T-cell (primary cell): ENCODE data around the gene JAZF1. TPM values are rescaled to one million over a fixed set of nuclear protein-coding genes. Genes with fewer than 3 reads are reported as not detected.

Source experiments
- ATAC-seq, 4 experiments: fragments of 200-7000 bp in 3 of 4; fragments of 150-1000 bp in 1 of 4; cut with Tn5 transposase; replicated peaks in 1 of 4; 1 replicate in 3 of 4; 2 replicates in 1 of 4; pipeline ENCODE4 v1.10.0; 2021; ENCODE audit warnings: moderate library complexity in 3 of 4, mild to moderate bottlenecking in 2 of 4, moderate number of reproducible peaks in 1 of 4
- CTCF ChIA-PET, 2 donors: fragments of 300-600 bp; sonication (Branson Sonifier 250); formaldehyde crosslinking; loops; one replicate each; lab custom pipeline; 2022; ENCODE audit warnings: antibody characterized with exemption in 2 of 2; lab: Charles Lee
- POLR2A ChIA-PET, 2 donors: fragments of 300-600 bp; sonication (Branson Sonifier 250); formaldehyde crosslinking; loops; one replicate each; lab custom pipeline; 2022; ENCODE audit warnings: antibody characterized with exemption in 2 of 2; lab: Charles Lee
- DNase-seq, 35 experiments: peaks; one replicate each; pipeline versions ENCODE4 v3.0.0 to v3.0.0-alpha.2; 2013 to 2023
- H3K27ac ChIP-seq: one replicate; pipeline ENCODE4 v1.5.1; 2013; ENCODE audit warnings: low read length
- H3K27me3 ChIP-seq, 2 experiments: replicated peaks in 1 of 2; 1 replicate in 1 of 2; 2 replicates in 1 of 2; pipeline versions ENCODE4 v1.6.1 to v1.7.0; 2013; ENCODE audit warnings: low read length in 1 of 2, mixed read lengths in 1 of 2; ENCODE audit not compliant: control insufficient read depth in 2 of 2, insufficient read depth in 2 of 2; ENCODE audit errors: extremely low read depth in 1 of 2
- H3K36me3 ChIP-seq, 2 donors: 1 replicate in 1 of 2; 2 replicates in 1 of 2; pipeline versions ENCODE4 v1.6.1 to v1.7.0; 2013; ENCODE audit warnings: low read length in 1 of 2; ENCODE audit not compliant: control insufficient read depth in 2 of 2, insufficient read depth in 1 of 2; ENCODE audit errors: extremely low read depth in 1 of 2
- H3K4me1 ChIP-seq, 2 experiments: 1 replicate in 1 of 2; 2 replicates in 1 of 2; pipeline versions ENCODE4 v1.6.1 to v1.7.0; 2013; ENCODE audit warnings: low read length in 2 of 2, mixed read lengths in 1 of 2; ENCODE audit not compliant: insufficient read depth in 2 of 2, control insufficient read depth in 1 of 2; ENCODE audit errors: extremely low read depth in 1 of 2
- H3K4me3 ChIP-seq, 2 donors: 1 replicate in 1 of 2; 2 replicates in 1 of 2; pipeline versions ENCODE4 v1.5.1 to v1.7.0; 2013; ENCODE audit warnings: mild to moderate bottlenecking in 2 of 2, low read length in 1 of 2, moderate library complexity in 1 of 2; ENCODE audit not compliant: control insufficient read depth in 1 of 2; ENCODE audit errors: extremely low read depth in 1 of 2
- H3K9me3 ChIP-seq: 2 replicates; pipeline ENCODE4 v1.7.0; 2013
- H3K27ac Mint-ChIP-seq, 2 donors: one replicate each; pipeline ENCODE4 v1.8.0; 2020 to 2021; ENCODE audit warnings: mild to moderate bottlenecking in 2 of 2, mixed read lengths in 2 of 2
- H3K27me3 Mint-ChIP-seq, 2 donors: one replicate each; pipeline ENCODE4 v1.8.0; 2021 to 2022; ENCODE audit warnings: mixed read lengths in 2 of 2
- H3K36me3 Mint-ChIP-seq: one replicate; pipeline ENCODE4 v1.8.0; 2021; ENCODE audit warnings: mixed read lengths
- H3K4me1 Mint-ChIP-seq, 3 donors: one replicate each; pipeline ENCODE4 v1.8.0; 2020 to 2022; ENCODE audit warnings: mixed read lengths in 3 of 3, mild to moderate bottlenecking in 1 of 3
- H3K4me3 Mint-ChIP-seq, 3 donors: one replicate each; pipeline ENCODE4 v1.8.0; 2020 to 2022; ENCODE audit warnings: mild to moderate bottlenecking in 3 of 3, mixed read lengths in 3 of 3, moderate library complexity in 3 of 3
- H3K9me3 Mint-ChIP-seq, 3 donors: one replicate each; pipeline ENCODE4 v1.8.0; 2020 to 2022; ENCODE audit warnings: mixed read lengths in 3 of 3
- WGBS: methylation state at CpG from one replicate; pipeline ENCODE4 v1.1.5; 2013; ENCODE audit warnings: missing lambda C conversion rate; ENCODE audit not compliant: insufficient coverage; 5-methylcytosine and 5-hydroxymethylcytosine counted together
- total RNA-seq, 35 experiments: library from RNA in 6 of 35; stranded (reverse) in 6 of 35; fragments of 120-200 nt in 1 of 35; gene quantifications; one replicate each; pipeline versions ENCODE4 v1.2.1 to v1.2.4 and lab custom pipeline; 2013 to 2026

Gene JAZF1
- total RNA-seq, 5 donors from 2014 or later (not counting 1 experiment from before 2014, with no cell fraction given): 9.6 to 22.1 (median 15.9) TPM

DNA sequence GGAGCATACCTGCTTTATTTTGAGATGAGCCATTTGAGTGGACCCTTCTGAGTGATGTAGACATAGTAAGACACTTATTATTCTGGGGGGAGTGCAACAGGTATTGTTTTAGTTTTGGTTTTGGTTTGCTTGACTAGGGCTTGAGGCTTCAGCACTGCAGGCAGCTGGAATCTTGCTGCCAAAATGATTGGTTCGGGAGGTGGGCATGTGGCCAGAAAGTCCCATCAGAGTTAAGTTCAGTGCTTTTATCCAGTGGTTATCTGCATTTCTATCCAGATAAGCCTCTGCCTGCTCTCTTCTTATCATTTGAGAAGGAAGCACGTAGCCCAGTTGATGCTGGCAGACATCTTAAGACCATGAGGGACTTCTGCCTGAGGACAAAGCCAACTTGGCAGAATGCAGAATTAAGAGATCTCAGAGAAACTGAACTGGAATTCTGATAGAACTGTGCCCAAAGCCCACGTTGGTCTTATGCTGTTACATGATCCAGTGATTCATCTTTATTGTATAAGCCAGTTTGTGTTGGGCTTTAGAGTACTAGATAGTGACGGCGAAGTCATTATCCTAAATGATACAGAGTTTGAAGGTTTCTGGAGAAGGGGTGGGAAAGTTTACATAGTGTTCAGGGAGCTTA lies 9.6 kb upstream of the JAZF1 start:
- POLR2A ChIA-PET: no interaction called here
- Mint-ChIP-seq H3K27me3 (peaks cover 0 to 24% of the 10 kb centered on the region in 2 donors), H3K9me3 (no peaks in the 10 kb centered on the region), H3K4me3 (no peak overlapping the region), H3K36me3 (no peaks in the 10 kb centered on the region), H3K4me1 (peaks cover 0 to 10% (median 0%) of the 10 kb centered on the region in 3 donors), H3K27ac (no peak overlapping the region)
- Histone ChIP-seq H3K9me3 (no peaks in the 10 kb centered on the region), H3K27ac (no peak overlapping the region), H3K4me1 (peaks cover 0 to 5% of the 10 kb centered on the region in 2 experiments), H3K36me3 (no peaks in the 10 kb centered on the region), H3K27me3 (no peaks in the 10 kb centered on the region), H3K4me3 (no peak overlapping the region)
- CTCF ChIA-PET: no interaction called here
- ATAC-seq (no peak), DNase-seq (no peak)
- 83% methylated on average over 4 of the region's 5 CpGs for WGBS

DNA sequence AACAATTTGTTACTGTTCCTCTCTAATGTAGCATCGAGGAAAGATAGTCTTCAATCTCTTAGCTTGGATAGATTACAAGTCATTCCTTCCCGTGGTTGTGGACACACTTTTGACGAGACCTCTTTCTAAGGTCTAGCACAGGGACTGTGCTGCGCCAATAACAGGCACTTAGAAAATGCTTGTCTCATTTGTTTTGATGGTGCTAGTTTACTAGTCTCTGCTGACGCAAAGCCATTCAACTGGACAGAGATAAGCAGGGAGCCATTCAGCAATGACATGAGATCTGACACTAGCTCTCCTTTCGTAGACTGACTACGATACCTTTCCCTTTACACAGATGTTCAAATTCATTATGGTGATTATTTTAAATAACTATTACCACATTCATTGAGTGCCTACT lies 6.4 kb upstream of the JAZF1 start:
- H3K36me3 ChIP-seq: no peaks in the 10 kb centered on the region
- CTCF ChIA-PET: no interaction called here
- H3K27me3 Mint-ChIP-seq: peaks cover 0 to 21% of the 10 kb centered on the region in 2 donors

DNA sequence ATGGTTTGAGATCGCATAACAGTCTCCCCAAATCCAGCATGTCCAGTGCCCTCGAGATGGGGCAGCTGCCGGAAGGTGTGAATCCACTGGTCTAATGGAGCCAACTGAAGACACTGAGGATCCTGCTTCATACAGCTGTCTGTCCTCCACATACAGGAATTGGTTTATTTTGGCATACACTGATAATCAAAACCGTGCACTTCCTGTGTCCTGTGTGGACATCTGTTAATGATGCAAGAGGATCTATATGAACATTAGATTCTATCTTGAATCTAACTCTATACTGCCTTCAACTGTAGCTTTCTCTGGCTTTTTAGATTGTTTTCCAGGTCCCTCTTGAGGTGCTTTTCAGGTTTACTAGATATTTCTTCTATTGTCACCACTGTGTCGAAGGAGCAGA lies 3.0 kb upstream of the JAZF1 start:
- DNase-seq (no peak), ATAC-seq (no peak)
- Histone ChIP-seq H3K27ac (no peak overlapping the region), H3K4me1 (peaks cover 0 to 13% of the 10 kb centered on the region in 2 experiments), H3K27me3 (no peaks in the 10 kb centered on the region), H3K36me3 (no peaks in the 10 kb centered on the region), H3K9me3 (no peaks in the 10 kb centered on the region), H3K4me3 (no peak overlapping the region)
- POLR2A ChIA-PET: no interaction called here
- Mint-ChIP-seq H3K27ac (no peak overlapping the region), H3K4me3 (no peak overlapping the region), H3K9me3 (no peaks in the 10 kb centered on the region), H3K27me3 (peaks cover 0 to 4% of the 10 kb centered on the region in 2 donors), H3K36me3 (no peaks in the 10 kb centered on the region), H3K4me1 (peaks cover 11 to 22% (median 11%) of the 10 kb centered on the region in 3 donors)
- 96% methylated on average over 3 of the region's 5 CpGs for WGBS
- CTCF ChIA-PET: no interaction called here

More for the DNA sequence above, 6.4 kb upstream of the JAZF1 start:
- Histone ChIP-seq H3K4me3 (no peak overlapping the region), H3K4me1 (peaks cover 0 to under 1% of the 10 kb centered on the region in 2 experiments), H3K27ac (no peak overlapping the region), H3K27me3 (no peaks in the 10 kb centered on the region), H3K9me3 (no peaks in the 10 kb centered on the region)
- POLR2A ChIA-PET: no interaction called here
- no peaks in the 10 kb centered on the region for H3K9me3 Mint-ChIP-seq
- DNase-seq: no peak
- WGBS: 100% methylated on average over 2 of the region's 7 CpGs
- ATAC-seq: no peak
- H3K4me1 Mint-ChIP-seq: peaks cover 0 to 17% (median 0%) of the 10 kb centered on the region in 3 donors
- H3K27ac Mint-ChIP-seq: no peak overlapping the region
- H3K36me3 Mint-ChIP-seq: no peaks in the 10 kb centered on the region
- no peak overlapping the region for H3K4me3 Mint-ChIP-seq

DNA sequence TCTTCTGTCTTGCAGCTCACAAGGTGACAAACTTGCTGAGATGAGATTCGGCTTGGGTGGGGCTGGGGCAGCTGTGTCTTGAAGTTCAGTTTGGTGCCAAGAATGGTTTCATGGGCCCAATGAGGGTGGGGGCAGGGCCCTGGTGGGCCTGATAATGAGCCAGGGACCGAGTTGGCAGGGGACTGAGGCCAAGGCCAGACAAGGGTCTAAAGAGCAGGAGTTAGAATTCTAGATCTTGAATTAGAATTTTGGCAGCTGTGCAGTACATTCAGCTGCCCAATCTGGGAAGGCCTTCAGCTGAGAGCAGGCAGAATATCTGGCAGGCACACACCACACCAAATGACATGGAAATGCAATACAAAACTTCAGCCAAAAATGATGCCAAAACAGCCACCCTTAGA lies 1.5 kb upstream of the JAZF1 start:
- Mint-ChIP-seq H3K27me3 (peaks cover 0 to 4% of the 10 kb centered on the region in 2 donors), H3K27ac (peak overlapping the region in 1 of 2 donors; percentile 39), H3K4me3 (peak overlapping the region; percentile 4 to 92 (median 31)), H3K4me1 (peaks cover 12 to 31% (median 14%) of the 10 kb centered on the region in 3 donors), H3K9me3 (no peaks in the 10 kb centered on the region), H3K36me3 (no peaks in the 10 kb centered on the region)
- CTCF ChIA-PET: interaction anchor here in 1 of 2 donors (0.6 kb wide), 1 partner anchor 26 kb away, joined by 3 read pairs; no protein-coding TSS in a partner anchor
- no peaks in the 10 kb centered on the region for H3K27me3 ChIP-seq
- peaks cover 2 to 13% of the 10 kb centered on the region in 2 experiments for H3K4me1 ChIP-seq
- DNase-seq: no peak
- H3K27ac ChIP-seq: no peak overlapping the region
- POLR2A ChIA-PET: no interaction called here
- no peaks in the 10 kb centered on the region for H3K36me3 ChIP-seq
- no peaks in the 10 kb centered on the region for H3K9me3 ChIP-seq
- H3K4me3 ChIP-seq: no peak overlapping the region
- WGBS: 65% methylated on average over 2 of the region's 2 CpGs
- no peak for ATAC-seq

DNA sequence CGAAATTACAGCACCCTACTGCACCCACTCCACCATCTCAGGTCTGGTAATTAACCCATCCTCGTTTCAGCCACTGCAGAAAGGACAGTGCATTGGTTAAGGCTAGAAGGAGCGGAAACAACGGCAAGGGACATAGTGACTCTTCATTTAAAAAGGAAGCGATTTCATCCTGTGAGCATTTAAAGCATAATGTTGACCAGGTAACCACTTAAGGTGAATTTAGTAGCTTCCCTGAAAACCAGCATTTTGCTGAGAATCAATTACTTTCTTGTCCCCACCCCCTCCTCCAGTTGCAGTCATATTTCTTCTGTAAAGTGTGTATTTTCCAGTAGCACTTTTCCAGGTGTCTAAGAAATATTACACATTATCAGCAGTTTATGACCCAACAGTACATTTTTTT lies 821 bp upstream of the JAZF1 start:
- Histone ChIP-seq H3K9me3 (no peaks in the 10 kb centered on the region), H3K36me3 (no peaks in the 10 kb centered on the region), H3K4me1 (peaks cover 2 to 13% of the 10 kb centered on the region in 2 experiments), H3K4me3 (no peak overlapping the region), H3K27ac (no peak overlapping the region), H3K27me3 (no peaks in the 10 kb centered on the region)
- Mint-ChIP-seq H3K27ac (peak overlapping the region; percentile 80 to 88), H3K4me3 (peak overlapping the region; percentile 83 to 92 (median 86)), H3K4me1 (peaks cover 12 to 35% (median 16%) of the 10 kb centered on the region in 3 donors), H3K27me3 (peaks cover 0 to 4% of the 10 kb centered on the region in 2 donors), H3K9me3 (no peaks in the 10 kb centered on the region), H3K36me3 (no peaks in the 10 kb centered on the region)
- ATAC-seq (no peak), DNase-seq (no peak)
- ChIA-PET CTCF (interaction anchor here in 1 of 2 donors (0.6 kb wide), 1 partner anchor 27 kb away, joined by 3 read pairs; no protein-coding TSS in a partner anchor), POLR2A (no interaction called here)
- 94% methylated on average over 4 of the region's 5 CpGs for WGBS

DNA sequence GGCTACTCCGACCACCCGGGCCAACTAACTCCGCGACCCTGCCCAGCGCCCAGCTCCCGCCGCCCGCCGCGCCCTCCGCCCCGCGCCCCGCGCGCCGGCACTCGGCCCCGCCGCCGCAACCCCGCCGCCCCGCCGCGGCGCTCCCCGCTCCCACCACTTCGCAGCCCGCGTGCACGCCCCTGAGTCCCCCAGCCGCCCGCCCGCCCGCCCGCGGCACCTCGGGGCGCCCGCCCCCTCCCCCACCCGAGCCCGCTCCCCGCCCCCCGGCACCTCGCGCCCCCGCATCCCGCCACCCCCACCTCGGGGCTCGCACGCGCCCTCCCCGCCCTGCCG lies 598 bp downstream of the JAZF1 start:
- Mint-ChIP-seq H3K27me3 (no peaks in the 10 kb centered on the region), H3K36me3 (no peaks in the 10 kb centered on the region), H3K4me3 (peak overlapping the region in 2 of 3 donors; percentile 17 to 92), H3K27ac (no peak overlapping the region), H3K9me3 (no peaks in the 10 kb centered on the region), H3K4me1 (peaks cover 12 to 46% (median 16%) of the 10 kb centered on the region in 3 donors)
- peaks cover 2 to 13% of the 10 kb centered on the region in 2 experiments for H3K4me1 ChIP-seq
- peak overlapping the region in 1 of 2 donors; percentile 73 for H3K4me3 ChIP-seq
- H3K27me3 ChIP-seq: no peaks in the 10 kb centered on the region
- DNase-seq (no peak), ATAC-seq (peak in 3 of 4 experiments; percentile 27 to 36 (median 34))
- H3K36me3 ChIP-seq: no peaks in the 10 kb centered on the region
- ChIA-PET POLR2A (no interaction called here), CTCF (no interaction called here)
- WGBS: 0% methylated on average over 7 of the region's 55 CpGs
- no peaks in the 10 kb centered on the region for H3K9me3 ChIP-seq
- H3K27ac ChIP-seq: no peak overlapping the region
